ENCODE results near the gene PFKL.

GRCh38 chr21:44269090-44269489, 30.8 kb upstream of the PFKL start:
- TF ChIP-seq EGR1 (IDR thresholded peaks at IDR 0.05) (no peak), CEBPB (IDR thresholded peaks at IDR 0.05) (no peak), EP300 (IDR thresholded peaks at IDR 0.05; ENCODE audit: borderline replicate concordance) (no peak), ZBTB7A (IDR thresholded peaks at IDR 0.05; ENCODE audit: low read depth) (no peak), MAX (IDR thresholded peaks at IDR 0.05) (no peak), TCF12 (IDR thresholded peaks at IDR 0.05; ENCODE audit: low read depth) (no peak), REST (IDR thresholded peaks at IDR 0.05; ENCODE audit: low read depth) (no peak), USF1 (IDR thresholded peaks at IDR 0.05) (no peak), YY1 (IDR thresholded peaks at IDR 0.05; ENCODE audit: low read depth) (no peak), FOXM1 (IDR thresholded peaks at IDR 0.05; ENCODE audit: borderline replicate concordance, low read depth) (no peak), TAF1 (IDR thresholded peaks at IDR 0.05; ENCODE audit: low read depth) (no peak)
